RWPE2 (cell line): ENCODE data around the gene CEACAM1.
A peak's percentile ranks its signal among the peaks of the same experiment; 100 is the strongest.

Source experiments
- ATAC-seq: fragments of 200-7000 bp; cut with Tn5 transposase; 3 replicates; pipeline ENCODE4 v1.9.1; 2021; ENCODE audit warnings: low read depth
- DNase-seq: peaks from one replicate; pipeline ENCODE4 v3.0.0-alpha.2; 2020; ENCODE audit warnings: low spot score
- H3K27ac ChIP-seq: fragments of 450-650 bp; 2 replicates; pipeline ENCODE4 v1.5.1; 2017; ENCODE audit warnings: mild to moderate bottlenecking; ENCODE audit not compliant: poor library complexity, severe bottlenecking
- H3K27me3 ChIP-seq: fragments of 250-450 bp; sonication (Bioruptor Pico); 2 replicates; pipeline ENCODE4 v1.5.1; 2021; ENCODE audit warnings: mild to moderate bottlenecking, moderate library complexity; ENCODE audit not compliant: insufficient read depth, poor library complexity, severe bottlenecking
- H3K36me3 ChIP-seq: fragments of 250-450 bp; sonication (Bioruptor Pico); 2 replicates; pipeline ENCODE4 v1.5.1; 2020; ENCODE audit warnings: low read depth, mild to moderate bottlenecking, moderate library complexity
- H3K4me1 ChIP-seq: fragments of 250-450 bp; sonication (Bioruptor Pico); 2 replicates; pipeline ENCODE4 v1.5.1; 2021; ENCODE audit warnings: mild to moderate bottlenecking, moderate library complexity; ENCODE audit not compliant: insufficient read depth, poor library complexity, severe bottlenecking
- H3K4me3 ChIP-seq: fragments of 250-450 bp; sonication (Bioruptor Pico); 2 replicates; pipeline ENCODE4 v1.5.1; 2021; ENCODE audit warnings: mild to moderate bottlenecking, moderate library complexity; ENCODE audit not compliant: severe bottlenecking
- H3K9me3 ChIP-seq: fragments of 250-450 bp; sonication (Bioruptor Pico); 2 replicates; pipeline ENCODE4 v1.5.1; 2021; ENCODE audit warnings: mild to moderate bottlenecking, moderate library complexity; ENCODE audit not compliant: severe bottlenecking
- TF ChIP-seq, protein P1 (sequence below): fragments of 450-650 bp; IDR thresholded peaks from one replicate; pipeline ENCODE4 v1.5.1; 2017; ENCODE audit warnings: mild to moderate bottlenecking, moderate library complexity; ENCODE audit not compliant: poor library complexity, severe bottlenecking

Gene CEACAM1

DNA sequence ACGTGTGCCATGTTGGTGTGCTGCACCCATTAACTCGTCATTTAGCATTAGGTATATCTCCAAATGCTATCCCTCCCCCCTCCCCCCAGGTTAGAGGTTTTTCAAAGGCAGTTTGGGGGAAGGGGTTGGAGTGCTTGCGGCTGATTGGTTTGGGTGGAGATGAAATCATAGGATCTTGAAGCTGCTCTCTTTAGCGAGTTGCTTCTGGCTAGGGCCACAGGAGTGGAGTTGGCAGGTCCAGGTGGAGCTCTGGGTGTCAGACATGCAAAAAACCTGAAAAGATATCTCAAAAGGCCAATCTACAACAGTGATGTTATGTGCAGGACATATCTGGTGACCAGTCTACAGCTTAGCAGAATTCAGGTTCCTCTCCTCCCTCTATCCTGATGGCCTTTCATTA lies 52.9 kb downstream of the CEACAM1 start:
- Histone ChIP-seq H3K27ac (no peak overlapping the region), H3K36me3 (no peaks in the 10 kb centered on the region), H3K4me1 (peaks cover under 1% of the 10 kb centered on the region), H3K9me3 (no peaks in the 10 kb centered on the region), H3K4me3 (no peak overlapping the region), H3K27me3 (no peaks in the 10 kb centered on the region)
- ATAC-seq (no peak), DNase-seq (no peak)
- TF ChIP-seq, protein P1, sequence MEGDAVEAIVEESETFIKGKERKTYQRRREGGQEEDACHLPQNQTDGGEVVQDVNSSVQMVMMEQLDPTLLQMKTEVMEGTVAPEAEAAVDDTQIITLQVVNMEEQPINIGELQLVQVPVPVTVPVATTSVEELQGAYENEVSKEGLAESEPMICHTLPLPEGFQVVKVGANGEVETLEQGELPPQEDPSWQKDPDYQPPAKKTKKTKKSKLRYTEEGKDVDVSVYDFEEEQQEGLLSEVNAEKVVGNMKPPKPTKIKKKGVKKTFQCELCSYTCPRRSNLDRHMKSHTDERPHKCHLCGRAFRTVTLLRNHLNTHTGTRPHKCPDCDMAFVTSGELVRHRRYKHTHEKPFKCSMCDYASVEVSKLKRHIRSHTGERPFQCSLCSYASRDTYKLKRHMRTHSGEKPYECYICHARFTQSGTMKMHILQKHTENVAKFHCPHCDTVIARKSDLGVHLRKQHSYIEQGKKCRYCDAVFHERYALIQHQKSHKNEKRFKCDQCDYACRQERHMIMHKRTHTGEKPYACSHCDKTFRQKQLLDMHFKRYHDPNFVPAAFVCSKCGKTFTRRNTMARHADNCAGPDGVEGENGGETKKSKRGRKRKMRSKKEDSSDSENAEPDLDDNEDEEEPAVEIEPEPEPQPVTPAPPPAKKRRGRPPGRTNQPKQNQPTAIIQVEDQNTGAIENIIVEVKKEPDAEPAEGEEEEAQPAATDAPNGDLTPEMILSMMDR, result no peak

DNA sequence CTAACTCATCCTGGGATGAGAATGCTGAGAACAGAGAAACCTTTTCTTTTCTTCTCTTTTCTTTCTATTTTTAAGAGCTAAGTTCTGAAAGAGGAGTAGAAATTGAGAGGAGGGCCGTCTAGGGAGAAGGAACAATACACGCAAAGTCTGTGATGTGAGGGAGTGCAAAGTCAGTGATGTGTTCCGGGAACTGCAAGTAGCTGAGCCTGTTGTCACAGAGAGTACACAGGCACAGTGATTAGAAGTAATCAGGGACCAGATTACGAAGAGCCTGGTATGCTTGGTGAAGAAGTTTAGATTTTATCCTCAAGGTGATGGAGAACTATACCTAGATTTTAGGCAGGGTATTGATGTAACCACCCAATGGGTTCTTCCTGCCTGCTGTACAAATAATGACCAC lies 53.5 kb downstream of the CEACAM1 start:
- no peak overlapping the region for H3K27ac ChIP-seq

GRCh38 chr19:42473686-42474085 lies 54.6 kb downstream of the CEACAM1 start:
- Histone ChIP-seq H3K36me3 (no peaks in the 10 kb centered on the region), H3K9me3 (no peaks in the 10 kb centered on the region), H3K27ac (no peak overlapping the region), H3K4me1 (no peaks in the 10 kb centered on the region), H3K27me3 (no peaks in the 10 kb centered on the region), H3K4me3 (no peak overlapping the region)
- no peak for ATAC-seq
- TF ChIP-seq, protein P1, result no peak
- DNase-seq, result no peak

More for the DNA sequence above, 53.5 kb downstream of the CEACAM1 start:
- no peaks in the 10 kb centered on the region for H3K9me3 ChIP-seq
- TF ChIP-seq, protein P1, result no peak
- no peak overlapping the region for H3K4me3 ChIP-seq
- no peaks in the 10 kb centered on the region for H3K36me3 ChIP-seq
- no peak for DNase-seq
- H3K27me3 ChIP-seq, result no peaks in the 10 kb centered on the region
- ATAC-seq, result no peak
- H3K4me1 ChIP-seq, result no peaks in the 10 kb centered on the region

- no peaks in the 10 kb centered on the region for H3K27me3 ChIP-seq
- no peak overlapping the region for H3K27ac ChIP-seq
- no peaks in the 10 kb centered on the region for H3K4me1 ChIP-seq
- TF ChIP-seq, protein P1, result no peak
- H3K4me3 ChIP-seq, result no peak overlapping the region
- DNase-seq (no peak), ATAC-seq (no peak)
- H3K9me3 ChIP-seq, result no peaks in the 10 kb centered on the region
- no peaks in the 10 kb centered on the region for H3K36me3 ChIP-seq
These were observed 55.7 kb downstream of the CEACAM1 start for GRCh38 chr19:42472402-42473147.

DNA sequence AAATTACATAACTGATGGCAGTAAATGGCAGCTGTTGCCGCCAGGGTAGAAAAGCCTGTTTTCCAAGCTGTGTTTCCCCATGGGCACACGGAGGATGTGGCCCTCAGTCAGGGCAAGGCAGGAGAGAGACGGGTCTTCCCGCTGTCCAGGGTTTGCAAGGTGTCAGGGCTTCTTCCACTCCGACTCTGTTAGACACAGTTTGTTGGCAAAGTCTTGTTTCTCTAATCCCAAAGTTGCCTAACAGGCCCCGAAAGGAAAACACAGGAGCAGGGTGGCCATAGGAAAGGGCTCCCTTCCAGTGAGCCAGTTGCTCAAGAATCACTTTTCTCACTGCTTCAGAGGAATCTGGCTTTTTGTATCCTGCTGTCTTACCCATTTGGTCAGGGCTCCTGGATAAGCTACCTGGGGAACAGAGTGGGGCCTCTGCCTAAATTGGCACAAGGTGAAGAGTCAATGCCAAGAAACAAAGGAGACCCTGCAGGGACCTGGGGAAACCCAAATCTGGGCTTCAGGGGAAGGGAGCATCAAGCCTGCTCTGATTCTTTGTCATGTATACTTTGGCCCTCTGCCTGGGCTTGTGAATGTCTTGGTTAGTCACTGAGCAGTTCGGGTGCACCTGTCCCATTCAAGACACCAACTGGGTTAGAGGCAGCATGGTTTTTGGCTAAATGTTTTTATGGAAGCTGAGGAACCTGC lies 56.6 kb downstream of the CEACAM1 start:
- Histone ChIP-seq H3K36me3 (no peaks in the 10 kb centered on the region), H3K9me3 (no peaks in the 10 kb centered on the region), H3K27me3 (no peaks in the 10 kb centered on the region), H3K4me3 (no peak overlapping the region), H3K4me1 (peaks cover 1% of the 10 kb centered on the region), H3K27ac (no peak overlapping the region)
- TF ChIP-seq, protein P1, result no peak
- DNase-seq (no peak), ATAC-seq (peak; percentile 47; the same call in 1 of the 3 replicates)
